ENCODE data around the gene CLEC2D. TPM values are rescaled to one million over a fixed set of nuclear protein-coding genes. Genes with fewer than 3 reads are reported as not detected.
"Not testable (repeated sequence)": the region's sequence is repeated elsewhere in the genome, so short reads cannot be mapped to it uniquely, and the experiment has no call there.

The CLEC2D gene
- total RNA-seq, 2 experiments from 2014 or later = 277 to 282 TPM

GRCh38 chr12:9682949-9683348 is 13.4 kb downstream of the CLEC2D start:
- H3K4me1 Mint-ChIP-seq (ENCODE audit: low read depth) = peaks cover 75% of the 10 kb centered on the region
- peaks cover 42% of the 10 kb centered on the region for H3K9me3 Mint-ChIP-seq (ENCODE audit: insufficient read depth)
- ATAC-seq; DNase-seq; H3K27me3 Mint-ChIP-seq (ENCODE audit: low read depth); H3K4me3 Mint-ChIP-seq: not testable (repeated sequence)
- ChIA-PET CTCF (interaction anchor here (1.0 to 1.5 kb wide), 3 partner anchors 25 to 48 kb away, joined by 3 to 4 read pairs (median 3); no protein-coding TSS in a partner anchor), POLR2A (interaction anchor here (1.2 to 3.7 kb wide), 3 partner anchors 10 to 35 kb away, joined by 3 to 18 read pairs (median 14); partner anchors contain the start of gene CLEC2D)
- H3K36me3 Mint-ChIP-seq (ENCODE audit: low read depth) = peaks cover 90% of the 10 kb centered on the region
- peak overlapping the region; percentile 63 for H3K27ac Mint-ChIP-seq

GRCh38 chr12:9685366-9685765 is 15.9 kb downstream of the CLEC2D start:
- H3K9me3 Mint-ChIP-seq (ENCODE audit: insufficient read depth) = peaks cover 42% of the 10 kb centered on the region
- ATAC-seq = peak; percentile 57
- peak overlapping the region; percentile 52 for H3K4me3 Mint-ChIP-seq
- H3K36me3 Mint-ChIP-seq (ENCODE audit: low read depth) = peaks cover 93% of the 10 kb centered on the region
- POLR2A ChIA-PET = interaction anchor here (0.8 to 3.7 kb wide), 4 partner anchors 11 to 37 kb away, joined by 3 to 18 read pairs (median 4); partner anchors contain the start of gene CLEC2D
- H3K27me3 Mint-ChIP-seq (ENCODE audit: low read depth); DNase-seq: not testable (repeated sequence)
- H3K27ac Mint-ChIP-seq = peak overlapping the region; percentile 78
- peaks cover 75% of the 10 kb centered on the region for H3K4me1 Mint-ChIP-seq (ENCODE audit: low read depth)
- CTCF ChIA-PET = interaction anchor here (2.1 kb wide), 1 partner anchor 52 kb away, joined by 9 read pairs; no protein-coding TSS in a partner anchor

- DNase-seq (no peak), ATAC-seq (peak; percentile 50)
- POLR2A ChIA-PET = interaction anchor here (1.1 to 1.9 kb wide), 3 partner anchors 12 to 35 kb away, joined by 3 to 7 read pairs (median 4); partner anchors contain the start of gene CLEC2D
- Mint-ChIP-seq H3K4me1 (ENCODE audit: low read depth) (peaks cover 77% of the 10 kb centered on the region), H3K4me3 (peak overlapping the region; percentile 52), H3K9me3 (ENCODE audit: insufficient read depth) (peaks cover 39% of the 10 kb centered on the region), H3K27me3 (ENCODE audit: low read depth) (no peaks in the 10 kb centered on the region), H3K36me3 (ENCODE audit: low read depth) (peaks cover 92% of the 10 kb centered on the region), H3K27ac (peak overlapping the region; percentile 78)
- CTCF ChIA-PET = interaction anchor here (3.3 kb wide), 1 partner anchor 8 kb away, joined by 15 read pairs; no protein-coding TSS in a partner anchor
Observed at GRCh38 chr12:9685915-9686314, 16.4 kb downstream of the CLEC2D start.

GRCh38 chr12:9687228-9687627 is 17.7 kb downstream of the CLEC2D start:
- peak overlapping the region; percentile 46 for H3K27ac Mint-ChIP-seq
- no peak for DNase-seq
- POLR2A ChIA-PET = interaction anchor here (0.8 to 2.0 kb wide), 7 partner anchors 12 to 354 kb away, joined by 3 to 9 read pairs (median 5); partner anchors contain the start of gene CLEC2D

GRCh38 chr12:9692909-9693308 is 23.4 kb downstream of the CLEC2D start:
- POLR2A ChIA-PET = interaction anchor here (1.2 kb wide), 1 partner anchor 12 kb away, joined by 3 read pairs; no protein-coding TSS in a partner anchor
- Mint-ChIP-seq H3K4me3 (no peak overlapping the region), H3K4me1 (ENCODE audit: low read depth) (peaks cover 61% of the 10 kb centered on the region), H3K9me3 (ENCODE audit: insufficient read depth) (peaks cover 45% of the 10 kb centered on the region), H3K36me3 (ENCODE audit: low read depth) (peaks cover 94% of the 10 kb centered on the region), H3K27me3 (ENCODE audit: low read depth) (no peaks in the 10 kb centered on the region), H3K27ac (no peak overlapping the region)
- no peak for ATAC-seq
- no peak for DNase-seq
- CTCF ChIA-PET = interaction anchor here (1.3 to 1.8 kb wide), 2 partner anchors 12 to 15 kb away, joined by 4 to 6 read pairs; no protein-coding TSS in a partner anchor

More at GRCh38 chr12:9687228-9687627, 17.7 kb downstream of the CLEC2D start:
- CTCF ChIA-PET = interaction anchor here (1.0 to 3.3 kb wide), 6 partner anchors 10 to 72 kb away, joined by 3 to 15 read pairs (median 5); no protein-coding TSS in a partner anchor
- H3K9me3 Mint-ChIP-seq (ENCODE audit: insufficient read depth) = peaks cover 33% of the 10 kb centered on the region
- H3K4me3 Mint-ChIP-seq = no peak overlapping the region
- H3K4me1 Mint-ChIP-seq (ENCODE audit: low read depth) = peaks cover 75% of the 10 kb centered on the region
- peaks cover 94% of the 10 kb centered on the region for H3K36me3 Mint-ChIP-seq (ENCODE audit: low read depth)
- H3K27me3 Mint-ChIP-seq (ENCODE audit: low read depth) = no peaks in the 10 kb centered on the region
- ATAC-seq = no peak

GRCh38 chr12:9694241-9694640 is 24.7 kb downstream of the CLEC2D start:
- no peak overlapping the region for H3K4me3 Mint-ChIP-seq
- ChIA-PET CTCF (interaction anchor here (1.3 to 1.8 kb wide), 2 partner anchors 13 to 14 kb away, joined by 4 to 6 read pairs; no protein-coding TSS in a partner anchor), POLR2A (interaction anchor here (1.2 kb wide), 1 partner anchor 14 kb away, joined by 3 read pairs; no protein-coding TSS in a partner anchor)
- peaks cover 41% of the 10 kb centered on the region for H3K9me3 Mint-ChIP-seq (ENCODE audit: insufficient read depth)
- DNase-seq = no peak
- H3K27me3 Mint-ChIP-seq (ENCODE audit: low read depth) = no peaks in the 10 kb centered on the region
- peaks cover 63% of the 10 kb centered on the region for H3K4me1 Mint-ChIP-seq (ENCODE audit: low read depth)
- H3K36me3 Mint-ChIP-seq (ENCODE audit: low read depth) = peaks cover 92% of the 10 kb centered on the region
- ATAC-seq = no peak
- no peak overlapping the region for H3K27ac Mint-ChIP-seq

GRCh38 chr12:9695150-9695549 is 25.6 kb downstream of the CLEC2D start:
- H3K4me1 Mint-ChIP-seq (ENCODE audit: low read depth) = peaks cover 64% of the 10 kb centered on the region
- DNase-seq; CTCF ChIA-PET; H3K4me3 Mint-ChIP-seq; POLR2A ChIA-PET; H3K27me3 Mint-ChIP-seq (ENCODE audit: low read depth): not testable (repeated sequence)
- H3K27ac Mint-ChIP-seq = peak overlapping the region; percentile 70
- peaks cover 86% of the 10 kb centered on the region for H3K36me3 Mint-ChIP-seq (ENCODE audit: low read depth)
- ATAC-seq = peak; percentile 21
- H3K9me3 Mint-ChIP-seq (ENCODE audit: insufficient read depth) = peaks cover 34% of the 10 kb centered on the region

- H3K27ac Mint-ChIP-seq = peak overlapping the region; percentile 70
- ATAC-seq; POLR2A ChIA-PET; CTCF ChIA-PET; DNase-seq; H3K27me3 Mint-ChIP-seq (ENCODE audit: low read depth); H3K4me3 Mint-ChIP-seq: not testable (repeated sequence)
- H3K4me1 Mint-ChIP-seq (ENCODE audit: low read depth) = peaks cover 69% of the 10 kb centered on the region
- H3K9me3 Mint-ChIP-seq (ENCODE audit: insufficient read depth) = peaks cover 34% of the 10 kb centered on the region
- H3K36me3 Mint-ChIP-seq (ENCODE audit: low read depth) = peaks cover 87% of the 10 kb centered on the region
Observed at GRCh38 chr12:9695661-9696060, 26.1 kb downstream of the CLEC2D start.

- Mint-ChIP-seq H3K4me3 (no peak overlapping the region), H3K27ac (no peak overlapping the region), H3K4me1 (ENCODE audit: low read depth) (peaks cover 80% of the 10 kb centered on the region), H3K36me3 (ENCODE audit: low read depth) (peaks cover 72% of the 10 kb centered on the region), H3K9me3 (ENCODE audit: insufficient read depth) (peaks cover 25% of the 10 kb centered on the region), H3K27me3 (ENCODE audit: low read depth) (no peaks in the 10 kb centered on the region)
- ATAC-seq (no peak), DNase-seq (no peak)
- CTCF ChIA-PET = interaction anchor here (1.4 to 3.5 kb wide), 3 partner anchors 10 to 64 kb away, joined by 4 to 25 read pairs (median 21); no protein-coding TSS in a partner anchor
- POLR2A ChIA-PET = interaction anchor here (0.7 to 1.2 kb wide), 3 partner anchors 46 to 100 kb away, joined by 3 read pairs; no protein-coding TSS in a partner anchor
Observed at GRCh38 chr12:9697619-9698018, 28.1 kb downstream of the CLEC2D start.

- POLR2A ChIA-PET = interaction anchor here (0.7 to 4.8 kb wide), 5 partner anchors 11 to 51 kb away, joined by 3 to 23 read pairs (median 4); partner anchors contain the start of gene CLEC2D
Observed at GRCh38 chr12:9698681-9699080, 29.2 kb downstream of the CLEC2D start.

GRCh38 chr12:9699269-9699897 is 29.9 kb downstream of the CLEC2D start:
- peak overlapping the region; percentile 43 for H3K27ac Mint-ChIP-seq
- H3K9me3 Mint-ChIP-seq (ENCODE audit: insufficient read depth) = peaks cover 20% of the 10 kb centered on the region
- H3K36me3 Mint-ChIP-seq (ENCODE audit: low read depth) = peaks cover 58% of the 10 kb centered on the region
- DNase-seq (no peak), ATAC-seq (no peak)
- H3K27me3 Mint-ChIP-seq (ENCODE audit: low read depth) = no peaks in the 10 kb centered on the region
- CTCF ChIA-PET = interaction anchor here (0.7 to 3.5 kb wide), 7 partner anchors 9 to 65 kb away, joined by 3 to 25 read pairs (median 4); no protein-coding TSS in a partner anchor
- H3K4me1 Mint-ChIP-seq (ENCODE audit: low read depth) = peaks cover 75% of the 10 kb centered on the region
- H3K4me3 Mint-ChIP-seq = no peak overlapping the region
- POLR2A ChIA-PET = interaction anchor here (0.7 to 4.8 kb wide), 9 partner anchors 8 to 58 kb away, joined by 3 to 23 read pairs (median 3); partner anchors contain the start of gene CLEC2D

More at GRCh38 chr12:9698681-9699080, 29.2 kb downstream of the CLEC2D start:
- Mint-ChIP-seq H3K27ac (peak overlapping the region; percentile 43), H3K9me3 (ENCODE audit: insufficient read depth) (peaks cover 20% of the 10 kb centered on the region), H3K36me3 (ENCODE audit: low read depth) (peaks cover 61% of the 10 kb centered on the region), H3K4me1 (ENCODE audit: low read depth) (peaks cover 79% of the 10 kb centered on the region), H3K27me3 (ENCODE audit: low read depth) (no peaks in the 10 kb centered on the region), H3K4me3 (no peak overlapping the region)
- DNase-seq (no peak), ATAC-seq (no peak)
- CTCF ChIA-PET = interaction anchor here (1.3 to 3.5 kb wide), 5 partner anchors 10 to 65 kb away, joined by 3 to 25 read pairs (median 4); no protein-coding TSS in a partner anchor
